Fibroblast of lung (primary cell): Measurements from ENCODE around the gene MYRFL. TPM values are rescaled to one million over a fixed set of nuclear protein-coding genes. Genes with fewer than 3 reads are reported as not detected.

ENCODE experiments used
- DNase-seq, 2 donors: peaks; one replicate each; pipeline versions ENCODE4 v3.0.0 to v3.0.0-alpha.2; 2010; ENCODE audit warnings: low read depth in 2 of 2
- H2AFZ ChIP-seq: 2 replicates; pipeline ENCODE4 v1.5.1; 2012; ENCODE audit warnings: low read length, control low read depth, inconsistent platforms
- H3K27ac ChIP-seq: 2 replicates; pipeline ENCODE4 v1.5.1; 2011; ENCODE audit warnings: low read length, control low read depth; ENCODE audit not compliant: insufficient read depth
- H3K27me3 ChIP-seq: 2 replicates; pipeline ENCODE4 v1.5.1; 2011; ENCODE audit warnings: mild to moderate bottlenecking, low read length; ENCODE audit not compliant: control insufficient read depth, insufficient read depth
- H3K36me3 ChIP-seq: 2 replicates; pipeline ENCODE4 v1.5.1; 2011; ENCODE audit warnings: low read length; ENCODE audit not compliant: control insufficient read depth, insufficient read depth
- H3K4me1 ChIP-seq: 2 replicates; pipeline ENCODE4 v1.5.1; 2011; ENCODE audit warnings: low read length; ENCODE audit not compliant: control insufficient read depth, insufficient read depth; ENCODE audit errors: extremely low read depth
- H3K4me2 ChIP-seq: 2 replicates; pipeline ENCODE4 v1.5.1; 2011; ENCODE audit warnings: low read length, control low read depth; ENCODE audit not compliant: insufficient read depth; ENCODE audit errors: extremely low read depth
- H3K4me3 ChIP-seq, 4 experiments: fragments of 200-600 bp in 1 of 4; sonication (generic) in 1 of 4; replicated peaks in 1 of 4; 2 replicates each; pipeline ENCODE4 v1.5.1; 2011 to 2016; ENCODE audit warnings: low read length in 4 of 4, low read depth in 3 of 4, mild to moderate bottlenecking in 3 of 4, control low read depth in 2 of 4, inconsistent platforms in 1 of 4, mixed read lengths in 1 of 4; ENCODE audit not compliant: insufficient read depth in 1 of 4; ENCODE audit errors: control extremely low read depth in 1 of 4
- H3K79me2 ChIP-seq: 2 replicates; pipeline ENCODE4 v1.5.1; 2012; ENCODE audit warnings: mild to moderate bottlenecking, low read length, inconsistent platforms; ENCODE audit not compliant: control insufficient read depth, insufficient read depth
- H3K9ac ChIP-seq: 2 replicates; pipeline ENCODE4 v1.5.1; 2011; ENCODE audit warnings: mild to moderate bottlenecking, low read length, control low read depth; ENCODE audit not compliant: insufficient read depth
- H3K9me3 ChIP-seq: 2 replicates; pipeline ENCODE4 v1.5.1; 2012; ENCODE audit warnings: low read depth, low read length; ENCODE audit not compliant: control insufficient read depth, insufficient read depth
- H4K20me1 ChIP-seq: 2 replicates; pipeline ENCODE4 v1.5.1; 2011; ENCODE audit warnings: low read length; ENCODE audit not compliant: control insufficient read depth, insufficient read depth; ENCODE audit errors: extremely low read depth
- CTCF ChIP-seq, 2 donors: IDR thresholded peaks in 1 of 2; conservative IDR thresholded peaks in 1 of 2; 1 replicate in 1 of 2; 2 replicates in 1 of 2; pipeline ENCODE4 v1.5.1; 2011 to 2012; ENCODE audit warnings: low read length in 2 of 2, control low read depth in 1 of 2, inconsistent platforms in 1 of 2, low read depth in 1 of 2, mild to moderate bottlenecking in 1 of 2
- EZH2 ChIP-seq: IDR thresholded peaks from 2 replicates; pipeline ENCODE4 v1.5.1; 2012; ENCODE audit warnings: low read length, control low read depth, mild to moderate bottlenecking; ENCODE audit errors: missing control alignments
- polyA plus RNA-seq, 2 donors: library from polyadenylated mRNA; depleted of rRNA in 1 of 2; stranded (reverse) in 1 of 2; unstranded in 1 of 2; fragments of >200 nt; gene quantifications; 2 replicates each; pipeline ENCODE4 v1.2.1, GENCODE V29; 2011 to 2012; ENCODE audit warnings: missing spikeins in 1 of 2
- total RNA-seq: library from RNA; depleted of rRNA; stranded (reverse); fragments of >200 nt; gene quantifications from 2 replicates; pipeline ENCODE4 v1.2.1, GENCODE V29; 2014

MYRFL gene
- total and polyA plus RNA-seq, 2 donors (not counting 1 experiment from before 2014, with no cell fraction given) = not detected

- Histone ChIP-seq H4K20me1 (no peaks in the 10 kb centered on the region), H3K4me3 (no peak overlapping the region), H3K27ac (no peak overlapping the region), H3K27me3 (no peaks in the 10 kb centered on the region), H2AFZ (no peak overlapping the region), H3K9ac (no peak overlapping the region), H3K4me1 (no peaks in the 10 kb centered on the region), H3K36me3 (no peaks in the 10 kb centered on the region), H3K79me2 (no peaks in the 10 kb centered on the region), H3K9me3 (no peaks in the 10 kb centered on the region), H3K4me2 (no peak overlapping the region)
- DNase-seq = no peak
- TF ChIP-seq EZH2 (no peak), CTCF (conservative IDR thresholded peaks at IDR 0.05 in 1 of 2, IDR thresholded peaks at IDR 0.05 in 1 of 2; ENCODE audit: low read depth in 1 of 2, low read length in 2 of 2) (no peak)
Observed at GRCh38 chr12:69866698-69867097, 41.7 kb downstream of the MYRFL start.

DNA sequence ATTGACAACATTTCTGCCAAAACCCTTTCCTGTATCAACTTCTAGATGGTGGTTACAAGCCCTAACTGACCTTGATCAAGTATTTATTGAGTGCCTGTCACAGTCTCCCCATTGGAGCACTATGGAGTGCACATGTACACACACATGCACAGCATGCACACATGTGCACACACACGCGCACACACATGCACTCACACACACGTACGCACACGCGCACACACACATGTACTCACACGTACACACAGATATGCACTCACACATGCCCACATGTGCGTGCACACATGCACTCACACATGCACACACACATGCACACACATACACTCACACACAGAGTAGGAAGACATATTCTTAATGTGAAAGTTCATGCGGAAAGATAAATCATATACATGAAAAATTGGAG lies 43.7 kb downstream of the MYRFL start:
- no peaks in the 10 kb centered on the region for H3K27me3 ChIP-seq
- H2AFZ ChIP-seq = no peak overlapping the region
- H3K4me3 ChIP-seq = no peak overlapping the region
- no peaks in the 10 kb centered on the region for H4K20me1 ChIP-seq
- H3K79me2 ChIP-seq = no peaks in the 10 kb centered on the region
- H3K36me3 ChIP-seq = no peaks in the 10 kb centered on the region
- no peak for DNase-seq
- no peak for TF ChIP-seq EZH2
- TF ChIP-seq CTCF (conservative IDR thresholded peaks at IDR 0.05 in 1 of 2, IDR thresholded peaks at IDR 0.05 in 1 of 2; ENCODE audit: low read depth in 1 of 2, low read length in 2 of 2) = no peak
- no peaks in the 10 kb centered on the region for H3K4me1 ChIP-seq
- no peak overlapping the region for H3K4me2 ChIP-seq
- H3K9ac ChIP-seq = no peak overlapping the region
- no peaks in the 10 kb centered on the region for H3K9me3 ChIP-seq
- no peak overlapping the region for H3K27ac ChIP-seq

GRCh38 chr12:69872804-69873203 lies 47.8 kb downstream of the MYRFL start:
- no peaks in the 10 kb centered on the region for H3K79me2 ChIP-seq
- no peak for TF ChIP-seq EZH2
- TF ChIP-seq CTCF (conservative IDR thresholded peaks at IDR 0.05 in 1 of 2, IDR thresholded peaks at IDR 0.05 in 1 of 2; ENCODE audit: low read depth in 1 of 2, low read length in 2 of 2) = no peak
- no peak overlapping the region for H3K27ac ChIP-seq
- no peak overlapping the region for H3K4me2 ChIP-seq
- no peaks in the 10 kb centered on the region for H4K20me1 ChIP-seq
- no peaks in the 10 kb centered on the region for H3K4me1 ChIP-seq
- H3K4me3 ChIP-seq = no peak overlapping the region
- no peaks in the 10 kb centered on the region for H3K9me3 ChIP-seq
- DNase-seq = peak in 1 of 2 donors; percentile 67
- no peaks in the 10 kb centered on the region for H3K36me3 ChIP-seq
- H3K27me3 ChIP-seq = no peaks in the 10 kb centered on the region
- H2AFZ ChIP-seq = no peak overlapping the region
- H3K9ac ChIP-seq = no peak overlapping the region
